ENCODE measurements around the gene TMPRSS6.

GRCh38 chr22:37065180-37065579 is 44.3 kb downstream of the TMPRSS6 start:
- no peak for TF ChIP-seq RXRA (CRISPR knock-in tag; IDR thresholded peaks at IDR 0.05)
- no peak for TF ChIP-seq LBX2 (CRISPR knock-in tag; IDR thresholded peaks at IDR 0.05; ENCODE audit: borderline replicate concordance)
- TF ChIP-seq CTCF (CRISPR knock-in tag; IDR thresholded peaks at IDR 0.05), result no peak
- TF ChIP-seq EP300 (IDR thresholded peaks at IDR 0.05; ENCODE audit: low read depth in 2 of 2, low read length in 2 of 2), result no peak
- no peak for TF ChIP-seq EP300 (CRISPR knock-in tag; IDR thresholded peaks at IDR 0.05; ENCODE audit: borderline replicate concordance)
- TF ChIP-seq ZNF660 (CRISPR knock-in tag; IDR thresholded peaks at IDR 0.05; ENCODE audit: borderline replicate concordance, low read depth), result no peak
- TF ChIP-seq NFE2 (CRISPR knock-in tag; IDR thresholded peaks at IDR 0.05), result no peak
- TF ChIP-seq, protein P1, sequence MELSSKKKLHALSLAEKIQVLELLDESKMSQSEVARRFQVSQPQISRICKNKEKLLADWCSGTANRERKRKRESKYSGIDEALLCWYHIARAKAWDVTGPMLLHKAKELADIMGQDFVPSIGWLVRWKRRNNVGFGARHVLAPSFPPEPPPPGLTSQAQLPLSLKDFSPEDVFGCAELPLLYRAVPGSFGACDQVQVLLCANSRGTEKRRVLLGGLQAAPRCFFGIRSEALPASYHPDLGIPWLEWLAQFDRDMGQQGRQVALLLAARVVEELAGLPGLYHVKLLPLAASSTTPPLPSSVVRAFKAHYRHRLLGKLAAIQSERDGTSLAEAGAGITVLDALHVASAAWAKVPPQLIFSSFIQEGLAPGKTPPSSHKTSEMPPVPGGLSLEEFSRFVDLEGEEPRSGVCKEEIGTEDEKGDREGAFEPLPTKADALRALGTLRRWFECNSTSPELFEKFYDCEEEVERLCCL (CRISPR knock-in tag; IDR thresholded peaks at IDR 0.05; ENCODE audit: borderline replicate concordance), result no peak
